T1000 (cell line): ENCODE results near the gene XPR1.
"Not testable (repeated sequence)": the region's sequence is repeated elsewhere in the genome, so short reads cannot be mapped to it uniquely, and the experiment has no call there.

Experiments used
- DNase-seq: peaks from one replicate; lab custom pipeline; 2025; ENCODE audit warnings: mixed read lengths; lab: John Stamatoyannopoulos, UW

The XPR1 gene

DNA sequence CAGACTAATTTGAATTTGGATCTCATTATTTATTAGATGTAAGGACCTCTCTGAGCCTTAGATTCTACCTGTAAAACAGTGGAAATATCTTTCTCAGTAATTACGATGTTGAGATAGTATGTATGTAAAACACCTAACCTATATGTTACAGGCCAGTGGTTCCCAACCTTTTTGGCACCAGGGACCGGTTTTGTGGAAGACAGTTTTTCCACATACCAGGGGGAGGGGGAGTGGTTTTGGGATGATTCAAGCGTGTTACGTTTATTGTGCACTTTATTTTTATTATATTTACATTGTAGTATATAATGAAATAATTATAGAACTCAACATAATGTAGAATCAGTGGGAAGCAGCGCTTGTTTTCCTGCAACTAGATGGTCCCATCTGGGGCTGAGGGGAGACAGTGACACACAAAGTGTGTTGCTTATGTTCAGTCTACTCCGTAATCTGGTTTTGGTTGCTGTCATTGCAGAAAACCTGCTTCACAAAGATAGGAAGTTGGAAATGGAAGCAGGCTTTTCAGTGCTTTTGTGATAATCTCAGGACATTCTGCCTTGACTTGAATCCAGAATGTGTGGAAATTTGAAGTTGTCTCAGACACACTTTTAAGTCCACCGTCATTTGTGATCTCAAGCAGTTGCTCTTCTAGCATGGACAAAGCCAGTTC, 12.8 kb downstream of the XPR1 start:
- no peak for DNase-seq

DNA sequence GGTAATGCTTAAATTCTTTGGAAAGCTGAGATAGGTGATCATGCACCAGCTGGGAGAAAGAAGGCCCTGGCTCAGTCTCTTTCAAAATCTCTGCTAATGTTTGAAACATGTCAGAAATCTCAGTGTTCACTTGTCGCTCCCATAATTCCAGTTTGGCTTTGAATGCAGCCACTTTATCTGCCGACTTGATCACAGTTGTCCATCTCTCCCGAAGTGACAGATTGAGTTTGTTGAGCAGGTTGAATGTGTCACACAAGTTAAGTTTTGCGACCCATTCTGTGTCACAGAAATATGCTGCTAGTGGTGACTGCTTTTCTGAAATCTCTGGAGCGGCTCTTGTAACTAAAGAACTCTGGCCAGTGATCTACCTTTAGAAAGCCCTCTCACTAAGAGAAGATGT, 13.4 kb downstream of the XPR1 start:
- not testable (repeated sequence) for DNase-seq

GRCh38 chr1:180646093-180646492, 14.3 kb downstream of the XPR1 start:
- DNase-seq: no peak

DNA sequence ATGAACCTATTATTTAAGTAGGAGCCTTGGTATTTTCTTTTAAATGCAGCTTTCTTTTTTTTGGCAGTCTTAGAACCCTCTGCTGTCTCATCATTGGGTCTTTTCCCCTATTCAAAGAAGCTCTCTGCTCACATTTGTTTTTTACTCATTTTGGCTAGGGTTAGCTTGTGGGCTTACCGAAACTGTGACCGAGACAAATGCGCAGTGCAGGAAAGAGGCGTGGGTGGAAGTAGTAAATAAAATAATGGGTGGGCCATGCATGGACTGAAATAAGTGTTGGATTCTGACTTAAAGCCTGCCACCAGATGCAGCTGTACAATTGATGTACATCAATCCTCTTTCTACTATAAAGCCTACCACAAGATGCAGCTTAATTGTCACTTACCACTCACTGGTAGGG, 14.7 kb downstream of the XPR1 start:
- no peak for DNase-seq

- no peak for DNase-seq
These were observed 21.0 kb downstream of the XPR1 start for GRCh38 chr1:180652792-180653191.

DNA sequence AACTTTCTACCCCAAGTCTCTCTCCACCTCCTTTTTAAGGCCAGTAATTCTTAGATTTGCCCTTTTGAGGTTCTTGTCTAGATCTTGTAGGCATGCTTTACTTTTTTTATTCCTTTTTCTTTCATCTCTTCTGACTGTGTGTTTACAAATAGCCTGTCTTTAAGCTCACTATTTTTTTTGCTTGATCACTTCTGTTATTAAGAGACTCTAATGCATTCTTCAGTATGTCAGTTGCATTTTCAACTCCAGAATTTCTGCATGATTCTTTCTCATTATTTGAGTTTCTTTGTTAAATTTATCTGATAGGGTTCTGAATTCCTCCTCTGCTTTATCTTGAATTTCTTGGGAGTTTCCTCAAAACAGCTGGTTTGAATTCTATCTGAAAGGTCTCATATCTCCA, 30.9 kb downstream of the XPR1 start:
- no peak for DNase-seq

GRCh38 chr1:180670681-180671080, 38.9 kb downstream of the XPR1 start:
- DNase-seq: no peak

DNA sequence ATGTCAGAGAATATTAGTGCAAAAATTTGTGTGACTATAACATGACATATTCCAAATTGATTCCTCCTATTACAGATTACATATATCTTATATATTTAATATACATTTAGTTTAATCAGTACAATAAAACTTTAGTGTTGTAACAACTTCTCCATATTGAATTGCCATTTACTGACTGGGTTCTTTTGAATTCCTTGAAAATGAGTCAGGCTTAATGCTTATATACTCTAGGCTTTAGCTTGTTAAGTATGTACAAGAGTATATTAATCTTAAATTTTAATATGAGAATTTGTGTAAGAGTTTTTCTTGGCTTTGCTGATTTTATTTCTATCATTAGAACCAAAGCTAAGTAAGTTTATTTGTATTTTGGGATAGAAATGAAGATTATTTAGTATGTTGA, 40.3 kb downstream of the XPR1 start:
- DNase-seq: no peak

DNA sequence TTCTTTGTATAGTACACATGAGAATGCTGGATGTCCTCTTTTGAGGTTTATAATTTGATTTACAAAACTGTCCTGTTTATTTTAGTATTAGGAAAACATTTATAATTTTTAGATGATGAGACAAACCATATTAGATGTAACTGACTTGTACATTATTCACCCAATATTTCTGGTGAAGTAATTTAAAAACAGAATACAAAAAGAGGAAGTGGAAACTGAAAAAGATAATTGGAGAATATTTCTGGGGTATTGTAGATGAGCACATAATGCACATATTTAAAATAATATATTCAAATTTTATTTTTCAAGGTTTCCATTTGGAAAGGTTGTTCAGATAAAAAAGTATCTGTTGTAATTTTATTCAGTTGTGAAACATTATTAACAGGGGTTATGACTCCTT, 40.7 kb downstream of the XPR1 start:
- no peak for DNase-seq

DNA sequence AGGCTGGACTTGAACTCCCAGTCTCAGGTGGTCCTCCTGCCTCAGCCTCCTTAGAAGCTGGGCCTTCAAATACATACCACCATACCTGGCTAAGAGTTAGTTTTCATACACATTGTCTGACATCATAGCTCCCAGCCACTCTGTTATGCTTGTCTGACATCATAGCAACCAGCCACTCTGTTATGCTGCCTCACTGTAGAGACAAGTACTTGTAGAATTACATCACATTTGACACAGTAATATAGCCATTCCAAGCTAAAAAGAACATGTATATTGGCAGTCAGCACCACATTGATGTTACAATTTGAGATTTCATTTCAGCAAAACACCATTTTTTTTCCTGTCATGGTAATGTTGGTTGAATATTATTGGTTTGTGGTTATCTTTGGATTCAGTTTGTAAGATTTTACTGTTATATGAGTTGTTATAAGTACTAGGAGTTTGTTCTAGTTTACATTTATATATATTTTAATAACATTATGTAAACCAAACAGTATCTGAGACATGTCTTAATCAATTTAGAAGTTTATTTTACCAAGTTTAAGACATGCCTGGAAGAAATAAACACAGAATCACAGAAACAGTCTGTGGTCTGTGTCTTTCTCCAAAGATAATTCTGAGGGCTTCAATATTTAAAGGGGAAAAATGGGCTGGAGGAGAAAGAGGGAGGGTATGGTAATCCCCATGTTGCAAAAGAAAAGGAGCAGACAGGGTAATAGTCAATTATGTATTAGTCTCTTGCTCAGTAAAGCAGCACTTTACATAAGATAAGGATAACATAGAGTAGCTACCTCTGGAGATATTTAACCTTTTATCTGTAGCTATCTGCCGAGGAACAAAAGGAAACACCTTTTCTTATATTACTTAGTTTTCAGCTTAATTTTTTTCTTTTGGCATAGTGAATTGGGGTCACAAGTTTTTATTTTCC, 43.0 kb downstream of the XPR1 start:
- no peak for DNase-seq

GRCh38 chr1:180675586-180675985, 43.8 kb downstream of the XPR1 start:
- DNase-seq: no peak

DNA sequence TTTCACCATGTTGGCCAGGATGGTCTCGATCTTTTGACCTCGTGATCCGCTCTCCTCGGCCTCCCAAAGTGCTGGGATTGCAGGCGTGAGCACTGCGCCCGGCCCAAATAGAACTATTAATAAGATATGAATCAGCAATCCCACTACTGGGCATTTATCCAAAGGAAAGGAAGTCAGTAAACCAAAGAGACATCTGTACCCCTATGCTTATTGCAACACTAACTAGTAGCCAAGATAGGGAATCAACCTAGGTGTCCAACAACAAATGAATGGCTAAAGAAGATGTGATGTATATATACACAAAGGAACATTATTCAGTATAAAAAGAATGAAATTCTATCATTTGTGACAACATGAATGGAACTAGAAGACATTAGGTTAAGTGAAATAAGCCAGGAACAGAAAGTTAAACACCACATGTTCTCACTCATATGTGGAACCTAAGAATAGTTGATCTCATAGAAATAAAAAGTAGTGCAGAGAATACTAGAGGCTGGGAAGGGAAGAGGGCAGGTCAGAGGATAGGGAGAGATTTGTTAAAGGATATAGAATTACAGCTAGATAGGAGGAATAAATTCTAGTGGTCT, 48.8 kb downstream of the XPR1 start:
- no peak for DNase-seq

DNA sequence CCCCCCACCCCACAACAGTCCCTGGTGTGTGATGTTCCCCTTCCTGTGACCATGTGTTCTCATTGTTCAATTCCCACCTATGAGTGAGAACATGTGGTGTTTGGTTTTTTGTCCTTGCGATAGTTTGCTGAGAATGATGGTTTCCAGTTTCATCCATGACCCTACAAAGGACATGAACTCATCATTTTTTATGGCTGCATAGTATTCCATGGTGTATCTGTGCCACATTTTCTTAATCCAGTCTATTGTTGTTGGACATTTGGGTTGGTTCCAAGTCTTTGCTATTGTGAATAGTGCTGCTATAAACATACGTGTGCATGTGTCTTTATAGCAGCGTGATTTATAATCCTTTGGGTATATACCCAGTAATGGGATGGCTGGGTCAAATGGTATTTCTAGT, 51.3 kb downstream of the XPR1 start:
- not testable (repeated sequence) for DNase-seq

GRCh38 chr1:180691322-180691913, 59.6 kb downstream of the XPR1 start:
- DNase-seq: no peak

GRCh38 chr1:180693564-180694244, 61.9 kb downstream of the XPR1 start:
- no peak for DNase-seq

GRCh38 chr1:180695282-180695681, 63.5 kb downstream of the XPR1 start:
- DNase-seq: no peak

- no peak for DNase-seq
These were observed 64.5 kb downstream of the XPR1 start for GRCh38 chr1:180696361-180696760.

GRCh38 chr1:180698580-180698979, 66.8 kb downstream of the XPR1 start:
- no peak for DNase-seq

DNA sequence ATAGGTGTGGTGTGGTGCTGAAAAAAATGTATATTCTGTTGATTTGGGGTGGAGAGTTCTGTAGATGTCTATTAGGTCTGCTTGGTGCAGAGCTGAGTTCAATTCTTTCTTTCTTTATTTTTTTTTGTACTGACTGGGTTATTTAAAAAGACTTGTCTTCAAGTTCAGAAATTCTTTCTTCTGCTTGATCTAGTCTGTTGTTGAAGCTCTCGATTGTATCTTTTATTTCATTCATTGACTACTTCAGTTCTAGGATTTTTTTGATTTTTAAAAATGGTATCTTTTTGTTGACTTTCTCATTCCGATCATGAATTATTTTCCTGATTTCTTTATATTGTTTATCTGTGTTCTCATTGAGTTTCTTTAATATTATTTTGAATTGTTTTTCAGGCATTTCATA, 70.6 kb downstream of the XPR1 start:
- DNase-seq: not testable (repeated sequence)

GRCh38 chr1:180710746-180711145, 78.9 kb downstream of the XPR1 start:
- not testable (repeated sequence) for DNase-seq

GRCh38 chr1:180711260-180711659, 79.4 kb downstream of the XPR1 start:
- not testable (repeated sequence) for DNase-seq

GRCh38 chr1:180720753-180721152, 88.9 kb downstream of the XPR1 start:
- no peak for DNase-seq
